ENCODE results near the gene GLIS2.

GLIS2 gene

DNA sequence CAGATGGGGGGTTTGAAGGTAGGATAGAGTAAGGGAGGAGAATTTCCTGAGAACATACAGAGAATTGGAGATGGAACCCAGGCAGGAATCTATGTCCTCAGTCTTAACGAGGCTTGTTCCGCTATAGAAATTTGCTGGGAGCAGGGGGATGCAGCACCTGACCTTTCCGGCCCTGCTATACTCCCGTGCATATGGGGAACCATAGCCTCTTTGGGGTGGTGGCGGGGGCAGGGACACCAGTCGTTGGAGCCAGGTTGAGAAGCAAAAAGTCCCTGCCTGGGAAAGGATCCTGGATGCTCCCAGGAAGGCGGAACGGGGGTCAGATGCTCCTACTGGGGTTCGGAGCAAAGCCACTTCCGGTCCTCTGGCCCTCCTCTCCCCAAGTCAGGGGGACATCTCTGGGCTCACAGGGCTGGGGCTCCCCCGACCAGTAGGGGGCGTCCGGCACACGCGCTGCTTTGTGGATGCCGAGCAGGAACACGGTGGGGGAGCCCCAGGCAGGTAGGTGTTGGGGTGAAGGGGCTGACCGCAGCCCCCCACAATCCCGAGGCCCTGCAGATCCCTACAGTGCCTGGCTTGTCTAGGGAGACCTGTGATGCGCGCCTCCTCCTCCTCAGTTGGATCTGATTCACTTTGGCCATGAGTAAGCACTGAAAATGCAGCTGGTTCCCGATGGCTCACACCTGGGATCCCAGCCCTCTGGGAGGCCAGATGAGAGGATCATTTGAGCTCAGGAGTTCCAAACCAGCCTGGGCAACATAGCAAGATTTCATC is 27.5 kb upstream of the GLIS2 start:
- TF ChIP-seq, protein P1, sequence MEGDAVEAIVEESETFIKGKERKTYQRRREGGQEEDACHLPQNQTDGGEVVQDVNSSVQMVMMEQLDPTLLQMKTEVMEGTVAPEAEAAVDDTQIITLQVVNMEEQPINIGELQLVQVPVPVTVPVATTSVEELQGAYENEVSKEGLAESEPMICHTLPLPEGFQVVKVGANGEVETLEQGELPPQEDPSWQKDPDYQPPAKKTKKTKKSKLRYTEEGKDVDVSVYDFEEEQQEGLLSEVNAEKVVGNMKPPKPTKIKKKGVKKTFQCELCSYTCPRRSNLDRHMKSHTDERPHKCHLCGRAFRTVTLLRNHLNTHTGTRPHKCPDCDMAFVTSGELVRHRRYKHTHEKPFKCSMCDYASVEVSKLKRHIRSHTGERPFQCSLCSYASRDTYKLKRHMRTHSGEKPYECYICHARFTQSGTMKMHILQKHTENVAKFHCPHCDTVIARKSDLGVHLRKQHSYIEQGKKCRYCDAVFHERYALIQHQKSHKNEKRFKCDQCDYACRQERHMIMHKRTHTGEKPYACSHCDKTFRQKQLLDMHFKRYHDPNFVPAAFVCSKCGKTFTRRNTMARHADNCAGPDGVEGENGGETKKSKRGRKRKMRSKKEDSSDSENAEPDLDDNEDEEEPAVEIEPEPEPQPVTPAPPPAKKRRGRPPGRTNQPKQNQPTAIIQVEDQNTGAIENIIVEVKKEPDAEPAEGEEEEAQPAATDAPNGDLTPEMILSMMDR (IDR thresholded peaks at IDR 0.05; ENCODE audit: low read length, missing control alignments): peak; percentile 94
- no peak overlapping the region for H3K4me3 ChIP-seq (replicated peaks; ENCODE audit: low read depth, low read length)
- peak; percentile 51 for DNase-seq (ENCODE audit: low read depth)

DNA sequence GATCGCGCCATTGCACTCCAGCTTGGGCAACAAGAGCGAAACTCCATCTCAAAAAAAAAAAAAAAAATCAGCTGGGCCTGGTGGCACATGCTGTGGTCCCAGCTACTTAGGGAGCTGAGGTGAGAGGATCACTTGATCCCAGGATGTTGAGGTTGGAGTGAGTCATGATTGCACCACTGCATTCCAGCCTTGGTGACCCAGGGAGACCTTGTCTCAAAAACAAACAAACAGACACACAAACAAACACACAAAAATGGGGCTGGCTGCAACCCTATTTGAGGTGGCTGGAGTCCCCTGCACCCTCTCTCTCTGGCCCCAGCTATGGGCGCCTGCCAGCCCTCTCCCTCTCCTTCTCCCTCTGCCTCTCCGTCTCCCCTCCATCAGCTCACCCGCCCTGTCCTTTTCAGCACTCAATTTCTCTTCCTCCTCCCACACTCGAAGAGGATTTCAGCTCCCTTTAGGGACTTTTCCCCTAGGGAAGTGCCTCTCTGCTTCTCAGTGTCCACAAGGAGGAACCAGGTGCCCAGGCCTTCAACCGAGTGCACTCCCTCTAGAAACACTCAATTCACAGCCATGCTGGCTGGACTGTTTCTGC is 25.5 kb upstream of the GLIS2 start:
- DNase-seq (ENCODE audit: low read depth): peak; percentile 85
- TF ChIP-seq, protein P1 (IDR thresholded peaks at IDR 0.05; ENCODE audit: low read length, missing control alignments): peak; percentile 43
- H3K4me3 ChIP-seq (replicated peaks; ENCODE audit: low read depth, low read length): no peak overlapping the region

DNA sequence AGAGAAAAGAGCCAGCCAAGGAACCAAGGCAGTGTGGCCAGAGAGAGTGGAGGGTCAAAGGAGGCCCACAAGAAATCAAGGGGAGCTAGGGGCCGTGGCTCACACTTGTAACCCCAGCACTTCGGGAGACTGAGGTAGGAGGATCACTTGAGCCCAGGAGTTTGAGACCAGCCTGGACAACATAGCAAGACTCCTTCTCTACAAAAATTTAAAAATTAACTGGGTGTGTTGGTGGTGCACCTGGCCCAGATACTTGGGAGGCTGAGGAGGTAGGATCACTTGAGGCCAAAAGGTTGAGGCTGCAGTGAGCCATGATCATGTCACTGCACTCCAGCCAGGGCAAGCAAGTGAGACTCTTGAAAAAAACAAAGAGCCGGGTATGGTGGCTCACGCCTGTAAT is 24.2 kb upstream of the GLIS2 start:
- H3K4me3 ChIP-seq (replicated peaks; ENCODE audit: low read depth, low read length): no peak overlapping the region
- TF ChIP-seq, protein P1 (IDR thresholded peaks at IDR 0.05; ENCODE audit: low read length, missing control alignments): no peak
- no peak for DNase-seq (ENCODE audit: low read depth)

DNA sequence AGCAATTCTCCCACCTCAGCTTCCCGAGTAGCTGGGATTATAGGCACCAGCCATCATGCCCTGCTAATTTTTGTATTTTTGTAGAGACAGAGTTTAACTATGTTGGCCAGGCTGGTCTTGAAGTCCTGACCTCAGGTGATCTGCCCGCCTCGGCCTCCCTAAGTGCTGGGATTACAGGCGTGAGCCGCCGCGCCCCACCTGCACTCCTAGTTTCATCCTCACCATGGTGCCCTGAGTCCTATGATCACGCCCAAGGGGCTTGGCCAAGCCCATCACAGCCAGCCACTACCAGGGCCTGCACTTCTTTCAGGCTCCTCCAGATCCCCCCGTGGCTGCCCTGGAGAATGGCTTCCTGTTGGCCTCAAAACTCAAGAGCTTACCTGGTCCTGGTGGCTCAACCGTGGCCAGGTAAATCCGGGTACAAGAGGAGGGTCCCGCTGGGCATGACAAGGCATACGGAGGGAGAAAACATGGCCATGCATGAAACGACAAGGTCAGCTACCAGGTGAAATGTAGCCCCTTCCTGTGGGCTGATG is 22.6 kb upstream of the GLIS2 start:
- DNase-seq (ENCODE audit: low read depth): no peak
- no peak overlapping the region for H3K4me3 ChIP-seq (replicated peaks; ENCODE audit: low read depth, low read length)
- TF ChIP-seq, protein P1 (IDR thresholded peaks at IDR 0.05; ENCODE audit: low read length, missing control alignments): no peak

DNA sequence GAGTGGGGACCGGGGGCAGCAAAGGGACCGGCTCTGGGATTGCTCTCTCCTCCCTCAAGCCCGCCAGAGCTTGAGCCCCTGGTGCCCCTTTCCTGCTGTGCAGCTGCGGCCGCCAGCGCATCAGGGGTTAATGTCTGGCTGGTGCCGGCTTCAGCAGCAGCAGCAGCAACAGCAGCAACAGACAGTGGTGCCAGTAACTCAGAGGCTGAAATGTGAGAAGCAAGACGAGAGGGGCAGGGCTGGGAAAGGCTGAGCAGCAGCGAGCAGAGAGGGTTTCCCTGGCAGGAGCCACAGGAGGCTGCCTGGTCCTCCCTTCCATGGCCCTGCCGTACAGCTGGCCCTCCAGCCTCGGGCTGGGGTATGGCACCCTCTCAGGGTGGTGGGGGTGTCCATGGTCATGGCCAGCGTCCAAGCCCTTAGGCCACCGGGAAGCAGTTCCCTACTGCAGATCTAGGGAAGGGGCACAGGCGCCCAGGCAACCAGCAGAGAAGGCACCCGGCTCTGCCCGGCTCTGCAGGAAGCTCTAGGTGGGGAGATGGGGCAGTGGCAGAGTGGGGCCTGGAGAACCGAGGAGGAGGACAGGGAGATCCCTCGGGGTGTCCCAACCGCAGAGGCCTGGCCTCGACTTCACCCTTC is 21.9 kb upstream of the GLIS2 start:
- H3K4me3 ChIP-seq (replicated peaks; ENCODE audit: low read depth, low read length): no peak overlapping the region
- DNase-seq (ENCODE audit: low read depth): peak; percentile 79
- TF ChIP-seq, protein P1 (IDR thresholded peaks at IDR 0.05; ENCODE audit: low read length, missing control alignments): no peak

DNA sequence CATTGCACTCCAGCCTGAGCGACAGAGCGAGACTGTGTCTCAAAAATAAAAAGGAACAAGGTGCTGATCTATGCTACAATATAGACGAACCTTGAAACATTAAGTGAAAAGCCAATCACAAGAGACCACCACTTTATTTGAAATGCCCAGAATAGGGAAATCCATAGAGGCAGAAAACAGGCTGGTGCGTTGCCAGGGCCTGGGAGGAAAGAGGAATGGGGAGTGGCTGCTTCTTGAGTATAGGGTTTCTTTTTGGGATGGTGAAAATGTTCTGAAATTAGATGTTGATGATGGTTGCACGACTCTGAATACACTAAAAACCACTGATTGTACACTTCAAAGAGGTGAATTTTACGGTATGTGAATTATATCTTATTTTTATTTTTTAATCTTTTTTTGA is 20.3 kb upstream of the GLIS2 start:
- TF ChIP-seq, protein P1 (IDR thresholded peaks at IDR 0.05; ENCODE audit: low read length, missing control alignments): no peak
- DNase-seq (ENCODE audit: low read depth): no peak

More for the DNA sequence above, 20.3 kb upstream of the GLIS2 start:
- H3K4me3 ChIP-seq (replicated peaks; ENCODE audit: low read depth, low read length): no peak overlapping the region
